Myometrial cell (primary cell): ENCODE measurements around the gene COX20. TPM values are rescaled to one million over a fixed set of nuclear protein-coding genes. Genes with fewer than 3 reads are reported as not detected.

Source experiments
- total RNA-seq: library from RNA; depleted of rRNA; stranded (reverse); fragments of >200 nt; gene quantifications from 2 replicates; pipeline ENCODE4 v1.2.3, GENCODE V29; 2015

COX20 gene
- 17.9 and 21.3 TPM in 2 replicates for total RNA-seq

DNA sequence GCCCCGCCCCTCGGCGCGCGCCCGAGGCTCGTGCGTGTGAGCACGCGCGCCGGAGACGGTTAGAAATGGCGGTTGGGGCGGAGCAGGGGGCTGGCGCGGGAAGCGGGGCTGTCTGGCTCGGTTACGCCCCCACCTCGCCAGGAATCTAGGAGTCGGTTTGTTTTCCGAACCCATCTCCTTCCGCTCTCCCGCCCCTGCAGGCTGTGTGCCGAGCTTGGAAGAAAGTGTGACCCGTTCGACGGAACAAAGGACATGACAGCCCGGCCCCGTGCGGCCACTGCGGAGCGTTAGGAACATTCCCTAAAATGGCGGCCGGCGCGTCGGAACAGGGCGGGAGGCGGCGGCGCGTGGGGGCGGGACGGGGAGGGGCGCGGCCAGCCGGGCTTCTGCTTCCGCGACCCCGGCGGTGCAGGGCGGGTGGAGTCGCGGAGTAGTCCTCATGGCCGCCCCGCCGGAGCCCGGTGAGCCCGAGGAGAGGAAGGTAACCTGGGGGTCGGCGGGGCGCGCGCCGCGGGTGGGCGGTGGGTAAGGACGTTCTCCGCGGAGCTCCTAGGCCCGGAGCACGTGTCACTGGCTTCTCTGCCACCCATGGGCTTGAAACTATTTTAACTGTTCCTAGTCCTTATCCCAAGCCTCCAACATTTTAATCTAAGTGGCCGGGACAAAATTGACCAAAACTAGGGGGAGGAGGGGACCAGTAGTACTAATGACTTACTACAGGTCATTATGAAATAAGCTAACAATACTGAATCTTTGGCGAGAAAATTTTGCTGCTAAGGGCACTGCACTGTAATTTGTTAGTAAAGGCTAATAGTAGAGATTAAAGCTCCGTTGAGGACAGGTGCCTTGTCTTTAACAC is at the start of gene COX20:
COX20 (plus strand) TSS at position 383 of the 859 bp plus-strand sequence; CDS start at position 440, 57 bp downstream.

GRCh38 chr1:244864253-244865027 is 29.0 kb downstream of the COX20 start, which contains the start of gene HNRNPU:
Gene HNRNPU, minus strand, starts transcription at chr1:244864543. Its CDS starts 236 bp downstream, at chr1:244864307.

Other genes starting within 250 kb of the COX20 start
- gene DESI2, start 182.5 kb upstream of the COX20 start, total RNA-seq, result 38.1 and 49.6 TPM in 2 replicates
- gene HNRNPU, start 28.9 kb downstream of the COX20 start, total RNA-seq, result 257 and 259 TPM in 2 replicates